GM10266 (cell line): ENCODE measurements around the gene LDLRAD4.
"Not testable (repeated sequence)": the region's sequence is repeated elsewhere in the genome, so short reads cannot be mapped to it uniquely, and the experiment has no call there.

ENCODE experiments used
- DNase-seq: peaks from one replicate; pipeline ENCODE4 v3.0.0; 2012; ENCODE audit errors: extremely low spot score
- TF ChIP-seq, protein P1 (sequence below): IDR thresholded peaks from 2 replicates; pipeline ENCODE4 v1.5.1; 2012; ENCODE audit warnings: mild to moderate bottlenecking, low read depth; ENCODE audit not compliant: control insufficient read depth, insufficient read depth; ENCODE audit errors: missing control alignments

LDLRAD4 gene

DNA sequence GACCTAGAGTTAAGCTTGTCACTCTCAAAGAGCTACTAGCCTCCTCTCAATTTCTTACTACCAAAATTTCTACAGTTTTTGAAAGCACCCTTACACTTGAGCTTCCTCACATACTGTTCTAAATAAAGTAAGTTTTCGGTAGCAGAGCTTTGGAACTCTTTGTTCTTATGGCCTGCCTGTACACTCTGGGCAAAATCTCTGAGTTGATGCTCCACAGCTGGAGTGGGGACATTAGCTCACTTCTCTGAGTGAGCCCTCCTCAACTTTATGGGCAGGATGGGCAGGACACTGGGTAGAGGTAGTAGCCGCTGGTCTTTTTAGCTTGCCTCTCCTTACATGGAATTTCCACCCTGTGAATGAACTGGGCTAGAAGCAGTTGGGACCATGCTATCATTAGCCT is 380.0 kb downstream of the LDLRAD4 start:
- TF ChIP-seq, protein P1, sequence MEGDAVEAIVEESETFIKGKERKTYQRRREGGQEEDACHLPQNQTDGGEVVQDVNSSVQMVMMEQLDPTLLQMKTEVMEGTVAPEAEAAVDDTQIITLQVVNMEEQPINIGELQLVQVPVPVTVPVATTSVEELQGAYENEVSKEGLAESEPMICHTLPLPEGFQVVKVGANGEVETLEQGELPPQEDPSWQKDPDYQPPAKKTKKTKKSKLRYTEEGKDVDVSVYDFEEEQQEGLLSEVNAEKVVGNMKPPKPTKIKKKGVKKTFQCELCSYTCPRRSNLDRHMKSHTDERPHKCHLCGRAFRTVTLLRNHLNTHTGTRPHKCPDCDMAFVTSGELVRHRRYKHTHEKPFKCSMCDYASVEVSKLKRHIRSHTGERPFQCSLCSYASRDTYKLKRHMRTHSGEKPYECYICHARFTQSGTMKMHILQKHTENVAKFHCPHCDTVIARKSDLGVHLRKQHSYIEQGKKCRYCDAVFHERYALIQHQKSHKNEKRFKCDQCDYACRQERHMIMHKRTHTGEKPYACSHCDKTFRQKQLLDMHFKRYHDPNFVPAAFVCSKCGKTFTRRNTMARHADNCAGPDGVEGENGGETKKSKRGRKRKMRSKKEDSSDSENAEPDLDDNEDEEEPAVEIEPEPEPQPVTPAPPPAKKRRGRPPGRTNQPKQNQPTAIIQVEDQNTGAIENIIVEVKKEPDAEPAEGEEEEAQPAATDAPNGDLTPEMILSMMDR, result no peak
- no peak for DNase-seq

DNA sequence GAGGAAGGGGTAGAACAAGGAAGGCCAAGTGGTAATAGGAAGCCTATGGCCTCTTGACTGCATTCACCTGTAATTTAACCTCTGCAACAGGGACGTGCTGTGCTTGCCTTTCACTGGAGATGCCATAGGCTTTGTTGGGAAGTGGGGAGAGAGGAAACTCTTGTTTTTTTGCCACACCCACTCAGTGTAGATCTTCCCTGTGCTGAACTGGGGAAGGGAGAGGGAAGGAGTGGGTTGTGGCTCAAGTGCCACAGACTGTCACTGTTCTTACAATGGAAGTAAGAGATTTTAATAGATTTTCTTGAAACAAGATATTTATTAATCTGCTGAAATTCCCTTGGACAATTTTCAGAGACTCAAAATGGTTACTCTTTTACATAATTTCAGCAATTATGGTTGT is 380.5 kb downstream of the LDLRAD4 start:
- no peak for DNase-seq
- TF ChIP-seq, protein P1, result no peak

DNA sequence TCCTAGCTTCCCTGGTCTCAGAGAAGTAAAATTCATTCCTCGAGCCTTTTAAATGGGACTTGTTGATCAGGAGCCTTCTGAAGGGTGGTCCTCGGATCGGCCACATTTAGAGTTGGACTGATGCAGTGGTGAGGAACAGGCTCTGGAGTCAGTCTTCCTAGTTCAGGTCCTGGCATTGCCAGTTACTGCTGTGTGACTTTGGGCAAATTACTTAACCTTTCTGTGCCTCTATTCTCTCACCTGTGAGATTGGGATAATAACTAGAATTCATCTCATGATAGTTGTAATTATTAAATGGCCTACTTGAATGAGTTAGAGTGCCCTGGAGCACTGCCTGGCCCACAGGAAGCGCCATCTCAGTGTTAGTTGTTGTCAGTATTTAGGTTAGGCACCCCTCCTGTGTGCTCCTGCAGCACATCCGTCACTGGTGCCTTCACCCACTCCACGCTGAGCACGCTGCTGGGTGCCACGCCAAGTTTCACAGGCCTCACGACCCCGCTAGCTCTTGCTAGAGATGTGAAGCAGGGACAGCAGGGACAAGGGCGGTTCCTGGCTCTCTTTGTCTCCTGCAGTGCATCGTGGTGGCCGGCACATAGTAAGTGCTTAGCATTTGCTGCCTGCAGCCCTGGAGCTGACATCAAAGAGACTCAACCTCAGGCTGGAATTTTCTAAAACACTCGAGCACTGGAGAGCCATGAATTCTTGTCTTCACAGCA is 384.9 kb downstream of the LDLRAD4 start:
- no peak for DNase-seq

DNA sequence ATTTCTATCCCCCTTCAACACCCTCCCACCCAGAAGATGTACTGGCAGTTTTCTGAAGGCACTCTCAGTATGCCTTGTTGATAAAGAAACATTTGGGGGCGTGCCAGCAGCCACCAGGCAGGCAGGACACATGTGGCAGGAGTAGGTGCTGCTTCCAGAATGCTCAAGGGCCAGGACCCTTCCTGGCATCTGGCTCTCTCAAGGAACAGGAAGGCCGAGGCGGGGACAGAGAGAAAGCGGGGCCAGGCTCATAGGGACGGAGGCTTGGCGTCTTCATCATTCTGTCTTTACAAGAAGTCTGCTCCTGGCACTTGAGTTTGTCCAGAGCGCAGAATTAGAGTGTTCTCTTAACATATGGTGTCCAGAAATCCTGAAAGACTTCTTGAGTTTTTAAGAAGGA is 386.2 kb downstream of the LDLRAD4 start:
- DNase-seq, result no peak
- TF ChIP-seq, protein P1, result no peak

More for the DNA sequence above, 384.9 kb downstream of the LDLRAD4 start:
- TF ChIP-seq, protein P1, result no peak

DNA sequence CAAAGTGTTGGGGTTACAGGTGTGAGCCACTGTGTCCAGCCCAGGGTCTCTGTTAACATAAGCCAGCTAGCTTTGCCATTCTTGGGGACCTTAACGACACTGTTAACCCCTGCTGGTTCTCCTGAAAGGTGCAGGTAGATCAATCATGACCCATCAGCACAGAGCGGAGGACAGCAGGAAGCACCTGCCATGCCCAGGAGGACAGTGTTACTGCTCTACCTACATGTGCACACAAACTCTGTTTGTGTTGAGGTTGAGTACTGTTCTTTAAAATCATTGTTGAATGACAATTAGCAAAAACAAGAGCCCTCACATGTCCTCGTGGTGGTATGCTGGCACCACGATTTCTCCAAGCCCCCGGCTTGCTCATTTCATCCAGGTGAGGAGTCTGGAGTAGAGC is 386.9 kb downstream of the LDLRAD4 start:
- DNase-seq, result no peak
- TF ChIP-seq, protein P1, result no peak

DNA sequence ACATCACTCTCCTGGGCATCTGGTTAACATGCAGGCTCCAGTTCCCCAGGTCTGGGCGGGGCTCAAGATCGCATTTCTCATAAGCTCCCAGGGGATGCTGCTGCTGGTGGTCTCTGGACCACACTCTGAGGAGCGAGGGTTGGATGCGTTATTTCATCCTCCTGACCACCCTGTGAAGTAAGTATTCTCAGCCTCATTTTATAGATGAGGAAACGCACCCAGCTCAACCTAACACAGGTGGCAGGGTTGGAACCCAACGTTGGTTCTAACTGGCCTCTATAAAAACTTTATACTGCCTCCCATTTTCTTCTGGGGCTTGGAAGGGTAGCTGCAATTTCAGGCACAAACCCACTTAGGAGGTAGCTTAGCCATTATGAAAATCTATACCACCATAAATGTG is 387.3 kb downstream of the LDLRAD4 start:
- TF ChIP-seq, protein P1, result no peak
- DNase-seq, result no peak

DNA sequence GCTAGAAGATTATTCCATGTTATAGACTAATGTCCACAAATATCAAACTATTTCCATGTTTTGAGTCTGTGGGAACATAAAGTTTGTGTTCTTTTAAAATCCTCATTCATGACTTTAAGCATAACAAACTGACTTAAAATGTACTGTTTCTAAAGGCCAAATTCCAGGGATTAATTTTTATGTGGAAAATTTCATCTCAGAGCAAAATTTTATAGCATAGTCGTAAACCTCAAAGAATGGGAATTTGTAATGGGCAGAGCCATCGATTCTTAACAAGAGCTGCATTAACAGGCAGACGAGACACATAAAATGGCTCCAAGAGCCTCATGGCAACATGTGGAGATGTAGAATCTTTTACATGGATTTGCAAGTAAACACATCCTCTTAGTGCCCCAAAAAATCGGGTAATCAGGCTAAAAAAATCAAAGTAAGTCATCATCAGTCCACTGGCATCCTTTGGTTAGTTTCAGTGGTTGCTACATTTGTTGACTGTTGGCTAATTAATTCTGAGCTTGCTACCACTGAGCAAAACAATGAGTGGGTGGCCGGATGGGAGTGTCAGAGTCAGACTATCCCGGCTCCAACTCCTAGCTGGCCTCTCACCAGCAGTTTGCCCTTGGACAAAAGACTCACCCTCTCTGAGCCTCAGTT is 388.2 kb downstream of the LDLRAD4 start:
- TF ChIP-seq, protein P1, result no peak
- DNase-seq, result no peak

DNA sequence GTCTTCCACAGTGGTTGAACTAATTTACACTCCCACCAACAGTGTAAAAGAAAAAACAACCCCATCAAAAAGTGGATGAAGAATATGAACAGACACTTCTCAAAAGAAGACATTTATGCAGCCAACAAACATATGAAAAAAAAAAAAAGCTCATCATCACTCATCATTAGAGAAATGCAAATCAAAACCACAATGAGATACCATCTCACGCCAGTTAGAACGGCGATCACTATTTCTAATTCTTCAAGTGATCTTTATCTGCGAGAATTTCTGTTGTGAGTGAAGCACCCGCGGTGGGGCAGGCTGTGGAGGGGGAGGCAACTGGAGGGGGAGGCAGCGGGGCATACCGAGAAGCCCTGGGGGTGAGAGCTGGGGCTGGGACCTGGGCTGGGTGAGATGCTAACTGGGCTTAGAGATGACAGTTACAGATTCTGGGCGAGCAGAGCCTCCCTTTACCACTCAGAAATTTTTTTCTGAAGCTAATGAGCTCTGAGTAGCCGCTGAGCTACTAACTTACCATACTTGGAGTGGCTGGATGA is 389.5 kb downstream of the LDLRAD4 start:
- DNase-seq, result not testable (repeated sequence)
